NCI-H345 treated with DMSO at 0.1 percent for 48 hours (cell line): ENCODE results near the gene FANCG.
A peak's percentile ranks its signal among the peaks of the same experiment; 100 is the strongest.

Source experiments
- DNase-seq: peaks from one replicate; lab custom pipeline; 2025; ENCODE audit not compliant: unreplicated experiment; lab: John Stamatoyannopoulos, UW

FANCG gene

DNA sequence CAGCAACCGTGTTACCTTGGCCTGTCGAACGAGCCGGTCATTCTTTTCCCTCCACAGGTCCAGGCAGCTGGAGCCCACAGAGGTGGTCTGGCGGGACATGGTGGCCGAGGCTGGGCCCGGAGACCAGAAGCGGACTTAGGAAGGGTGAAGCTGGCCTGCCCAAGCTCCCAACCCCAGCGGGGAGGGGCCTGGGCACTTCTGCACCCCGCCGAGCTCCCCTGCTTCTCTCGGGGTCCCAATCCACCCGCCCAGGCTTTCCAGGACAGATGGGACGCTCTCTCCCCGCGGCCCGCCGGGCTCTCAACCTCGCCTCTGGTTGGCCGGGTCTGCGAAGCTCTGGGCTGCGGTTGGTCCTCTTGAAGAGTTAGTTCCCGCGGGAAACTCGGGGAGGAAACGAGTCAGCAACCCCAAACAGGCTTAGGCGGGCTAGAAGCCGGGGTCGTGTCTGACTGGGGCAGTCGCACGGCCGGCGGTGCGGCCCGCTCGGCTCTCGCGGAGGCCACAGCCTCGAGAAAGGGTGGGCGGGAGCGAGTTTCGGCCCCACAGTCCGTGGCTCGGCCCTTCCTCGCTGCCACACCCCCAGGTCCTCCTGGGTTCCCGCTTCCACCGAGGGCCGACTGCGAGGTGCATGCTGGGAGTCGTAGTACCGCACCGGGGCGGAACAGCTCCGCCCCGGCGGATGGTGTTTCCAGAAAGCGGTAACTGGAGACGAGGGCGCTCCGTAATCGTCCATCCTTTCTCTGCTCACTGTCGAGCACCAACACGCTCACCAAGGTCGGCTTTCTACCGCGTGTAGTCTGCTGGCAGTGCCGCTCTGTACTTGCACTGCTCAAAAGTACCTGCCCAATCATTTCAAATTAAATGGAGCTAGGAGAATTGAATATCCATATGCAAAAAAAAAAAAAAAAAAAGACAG is at the start of gene FANCG:
Gene FANCG, minus strand, starts transcription at position 517 of the 916 bp plus-strand sequence. Its CDS starts 418 bp downstream, at position 99.
- peak; percentile 92 for DNase-seq

GRCh38 chr9:35116898-35117551 is 37.3 kb upstream of the FANCG start:
- peak; percentile 78 for DNase-seq

GRCh38 chr9:35116539-35116897 is 36.8 kb upstream of the FANCG start:
- DNase-seq = no peak

GRCh38 chr9:35115680-35116538 is 36.2 kb upstream of the FANCG start, which contains the start of gene ATOSB:
ATOSB (minus strand) TSS chr9:35115862; CDS start chr9:35108274, 7,588 bp downstream.
- DNase-seq = peak; percentile 92

GRCh38 chr9:35114840-35115628 is 35.3 kb upstream of the FANCG start:
- DNase-seq = no peak

- peak; percentile 21 for DNase-seq
These were observed 34.5 kb upstream of the FANCG start for GRCh38 chr9:35114113-35114839.

GRCh38 chr9:35112257-35113020 is 32.7 kb upstream of the FANCG start:
- no peak for DNase-seq

DNA sequence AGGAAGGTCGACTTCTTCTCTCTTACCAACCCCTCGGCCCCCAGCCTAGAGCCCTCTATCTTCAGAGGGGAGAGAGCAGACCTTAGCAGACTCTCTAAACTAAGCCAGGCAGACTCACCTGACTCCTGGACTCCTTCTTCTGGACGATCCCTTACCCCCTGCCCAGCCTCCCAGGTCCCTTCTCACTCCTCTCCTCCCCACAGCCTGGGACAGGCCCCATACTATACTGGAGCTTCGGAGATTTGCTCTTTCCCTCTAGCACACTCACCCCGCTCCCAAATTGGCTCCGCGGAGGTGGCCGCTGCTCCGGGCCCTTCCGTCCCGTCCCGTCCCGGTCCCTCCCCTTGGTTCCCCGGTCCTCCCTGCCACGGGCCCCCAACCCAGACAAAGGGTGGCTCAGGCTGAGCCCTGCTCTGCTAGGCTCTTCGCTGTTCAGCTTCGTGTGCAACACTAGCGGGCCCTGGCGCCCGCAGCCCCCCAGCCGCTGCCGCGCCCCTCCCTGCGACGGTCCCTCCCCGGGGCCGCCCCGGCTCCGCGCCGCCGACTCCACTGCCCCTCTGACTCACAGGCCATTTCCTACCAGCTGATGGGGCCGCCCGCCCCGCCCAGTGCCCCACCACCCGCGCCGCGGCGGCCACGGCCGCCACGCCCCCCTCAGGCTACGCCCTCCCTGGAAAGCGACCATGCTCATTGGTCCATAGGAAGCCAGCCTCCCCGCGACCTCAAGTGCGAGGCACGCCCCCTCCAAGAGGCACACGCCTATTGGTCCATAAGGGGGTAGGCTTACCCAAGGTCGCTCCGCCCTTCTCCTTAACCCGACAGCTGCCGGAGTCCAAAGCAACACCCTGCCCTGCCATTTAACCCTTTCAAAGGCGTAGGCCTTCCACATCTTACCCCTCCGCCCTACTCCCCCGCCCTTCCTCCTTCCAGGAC is 31.5 kb upstream of the FANCG start:
- peak; percentile 94 for DNase-seq

DNA sequence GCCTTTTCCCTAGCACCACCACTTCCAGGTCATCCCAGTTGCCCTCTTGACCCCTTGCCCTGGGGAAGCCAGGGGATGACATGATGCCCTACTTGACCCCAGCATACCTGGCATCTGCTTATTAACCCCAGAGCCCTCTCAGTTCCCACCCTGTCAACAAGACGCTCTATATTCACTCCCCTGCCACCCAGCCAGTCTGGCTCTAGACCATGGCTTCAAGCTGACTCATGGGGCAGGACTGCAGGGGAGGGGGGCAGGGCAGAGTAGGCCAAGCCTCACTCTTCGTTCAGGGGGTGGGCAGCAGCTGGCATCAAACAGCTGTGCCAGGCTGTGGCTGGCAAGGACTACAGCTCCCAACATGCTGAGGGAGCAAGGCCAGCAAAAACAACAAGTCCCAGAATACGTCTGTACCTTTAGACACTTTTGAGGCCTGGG is 30.6 kb upstream of the FANCG start:
- DNase-seq = no peak

GRCh38 chr9:35108946-35109575 is 29.3 kb upstream of the FANCG start:
- DNase-seq = no peak

DNA sequence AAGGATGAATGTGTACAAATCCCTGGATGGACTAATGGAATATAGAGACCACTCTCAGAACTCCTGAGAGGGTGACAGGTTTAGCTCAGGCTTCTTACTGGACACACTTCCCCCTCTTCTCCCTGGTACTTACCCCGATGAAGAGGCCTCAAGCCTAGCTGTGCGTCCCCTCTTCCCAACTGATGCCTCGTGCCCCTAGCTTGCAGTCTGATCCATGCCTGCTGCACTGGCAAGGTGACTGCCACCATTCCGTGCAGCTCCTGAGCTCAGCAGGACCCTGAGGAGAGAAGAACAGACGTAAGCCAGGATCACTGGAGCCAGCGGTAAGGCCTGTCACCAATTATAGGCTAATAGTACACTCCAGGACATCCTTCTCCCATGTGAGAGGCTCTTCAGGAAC is 28.7 kb upstream of the FANCG start:
- DNase-seq = no peak

GRCh38 chr9:35107297-35108290 is 27.9 kb upstream of the FANCG start:
- no peak for DNase-seq

DNA sequence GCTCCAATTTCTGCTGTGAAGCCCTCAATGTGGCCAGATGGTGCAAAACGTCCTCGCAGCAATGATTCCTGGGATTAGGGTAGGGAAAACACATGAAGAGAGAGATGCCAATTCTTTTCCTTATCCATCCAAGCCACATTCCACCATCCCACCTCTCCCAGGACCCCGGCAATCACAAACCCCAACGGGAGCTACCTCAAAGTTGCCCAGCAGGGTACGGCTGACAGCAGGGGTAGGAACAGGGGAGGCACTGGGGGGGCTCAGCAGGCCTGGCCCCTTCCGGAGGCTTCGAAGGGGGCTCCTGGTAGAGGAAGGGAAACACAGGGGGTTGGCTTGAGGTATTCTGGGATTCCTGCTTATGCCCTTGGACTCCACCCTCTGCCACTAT is 26.6 kb upstream of the FANCG start:
- DNase-seq = no peak

- no peak for DNase-seq
These were observed 26.0 kb upstream of the FANCG start for GRCh38 chr9:35105571-35106342.

DNA sequence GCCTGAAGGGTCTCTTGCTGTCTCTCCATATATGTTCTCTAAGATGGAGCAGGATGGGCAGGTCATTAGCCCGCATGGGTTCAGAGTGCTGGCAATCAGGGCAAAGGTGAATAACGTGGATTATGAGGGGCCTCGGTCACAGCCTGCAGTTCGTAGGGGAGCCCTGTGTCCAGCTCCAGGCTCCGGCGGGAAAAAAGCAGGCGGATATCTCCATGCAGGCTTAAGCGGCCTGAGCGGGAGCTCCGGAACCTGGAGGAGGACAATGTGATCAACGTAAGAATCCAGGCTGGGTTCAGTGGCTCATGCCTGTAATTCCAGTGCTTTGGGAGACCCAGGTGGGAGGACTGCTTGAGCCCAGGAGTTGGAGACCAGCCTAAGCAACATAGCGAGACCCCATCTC is 25.4 kb upstream of the FANCG start:
- no peak for DNase-seq

GRCh38 chr9:35104586-35104985 is 24.8 kb upstream of the FANCG start:
- DNase-seq = no peak
